NCI-H82 treated with DMSO at 0.1 percent for 48 hours (cell line): Measurements from ENCODE around the gene SYMPK.
"Not testable (repeated sequence)": the region's sequence is repeated elsewhere in the genome, so short reads cannot be mapped to it uniquely, and the experiment has no call there.

ENCODE experiments used
- DNase-seq: peaks from one replicate; lab custom pipeline; 2025; ENCODE audit not compliant: unreplicated experiment; lab: John Stamatoyannopoulos, UW

Gene SYMPK

GRCh38 chr19:45862564-45863334 lies at the start of gene SYMPK:
Gene SYMPK, minus strand, starts transcription at chr19:45863147. Its CDS starts 8,652 bp downstream, at chr19:45854495.
- peak; percentile 96 for DNase-seq

GRCh38 chr19:45911291-45911690 lies 48.3 kb upstream of the SYMPK start:
- DNase-seq = no peak

DNA sequence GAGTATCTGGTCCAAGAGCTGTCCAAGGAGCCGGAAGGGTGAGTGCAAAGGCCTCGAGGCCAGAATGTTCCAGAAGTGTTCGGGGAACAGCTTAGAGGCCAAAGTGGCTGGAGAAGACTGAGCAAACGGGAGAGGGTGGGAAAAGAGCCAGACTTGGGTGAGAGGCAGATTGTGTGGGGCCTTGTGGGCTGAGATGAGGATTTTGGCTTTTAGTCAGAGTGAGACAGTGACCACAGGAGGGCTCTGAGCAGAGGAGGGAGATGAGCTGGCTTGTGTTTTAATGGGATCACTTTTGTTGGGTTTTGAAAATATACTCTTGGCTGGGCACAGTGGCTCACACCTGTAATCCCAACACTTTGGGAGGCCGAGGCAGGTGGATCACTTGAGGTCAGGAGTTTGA lies 46.0 kb upstream of the SYMPK start:
- no peak for DNase-seq

DNA sequence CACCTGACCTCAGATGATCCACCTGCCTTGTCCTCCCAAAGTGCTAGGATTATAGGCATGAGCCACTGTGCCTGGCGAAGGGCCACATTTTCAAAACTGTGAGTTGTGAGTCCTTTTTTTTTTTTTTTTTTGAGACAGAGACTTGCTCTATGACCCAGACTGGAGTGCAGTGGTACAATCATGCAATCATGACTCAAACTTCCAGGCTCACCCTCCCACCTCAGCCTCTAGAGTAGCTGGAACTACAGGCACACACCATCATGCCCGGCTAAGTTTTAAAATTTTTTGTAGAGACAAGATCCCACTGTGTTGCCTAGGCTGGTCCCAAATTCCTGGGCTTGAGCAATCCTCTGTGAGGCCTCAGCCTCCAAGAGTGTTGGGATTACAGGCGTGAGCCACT lies 43.3 kb upstream of the SYMPK start:
- no peak for DNase-seq

DNA sequence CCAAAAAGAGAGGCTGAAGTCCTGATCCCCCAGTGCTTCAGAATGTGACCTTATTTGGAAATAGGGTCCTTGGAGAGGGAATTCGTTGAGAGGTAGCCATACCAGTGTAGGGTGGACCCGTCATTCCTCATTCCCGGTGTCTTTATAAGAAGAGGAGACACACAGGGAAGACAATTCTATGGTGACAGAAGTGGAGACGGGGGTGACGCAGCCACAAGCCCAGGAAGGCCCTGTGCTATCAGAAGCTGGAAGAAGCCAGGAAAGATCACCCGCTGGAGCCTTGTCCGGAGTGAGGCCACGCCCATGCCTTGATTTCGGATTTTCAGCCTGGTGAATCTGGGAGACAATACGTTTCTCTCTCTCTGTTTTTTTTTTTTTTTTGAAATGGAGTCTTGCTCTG lies 42.1 kb upstream of the SYMPK start:
- no peak for DNase-seq

GRCh38 chr19:45902651-45903625 lies 40.0 kb upstream of the SYMPK start:
- DNase-seq = peak; percentile 88

GRCh38 chr19:45901912-45902650 lies 39.1 kb upstream of the SYMPK start, which contains the start of gene MYPOP:
Gene MYPOP, minus strand, starts transcription at chr19:45902613. Its CDS starts 840 bp downstream, at chr19:45901773.
- DNase-seq = peak; percentile 12

- DNase-seq = no peak
Measured at GRCh38 chr19:45901432-45901911, 38.5 kb upstream of the SYMPK start.

DNA sequence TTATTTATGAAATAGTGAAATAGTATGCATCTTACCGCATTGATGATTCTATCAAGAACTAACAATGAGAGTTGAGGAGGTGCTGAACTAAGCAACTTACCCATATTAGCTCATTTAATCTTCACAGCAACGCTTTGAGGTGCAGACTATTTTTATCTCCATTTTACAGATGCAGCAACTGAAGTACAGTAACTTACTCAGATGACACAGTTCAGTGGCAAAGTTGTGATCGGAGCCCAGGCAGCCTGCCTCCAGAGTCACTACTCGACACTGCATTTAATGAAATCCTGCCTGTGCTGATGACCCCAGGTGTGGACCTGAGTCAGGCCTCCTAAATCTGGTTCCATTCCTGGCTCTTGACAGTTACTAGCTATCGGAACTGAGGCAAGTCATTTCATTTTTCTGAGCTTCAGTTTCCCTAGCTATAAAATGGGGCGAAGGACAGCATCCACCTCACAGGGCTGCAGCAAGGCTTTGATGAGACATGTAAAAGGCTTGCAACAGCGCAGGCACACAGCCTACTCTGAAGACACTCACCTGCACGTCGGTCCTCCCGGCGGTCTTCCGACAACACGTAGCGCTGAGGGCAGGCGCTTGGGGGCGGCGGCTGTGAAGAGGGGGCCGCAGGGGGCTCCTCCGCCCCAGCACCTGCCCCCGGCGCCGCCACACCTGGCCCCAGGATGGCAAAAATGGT lies 37.9 kb upstream of the SYMPK start:
- DNase-seq = no peak

- DNase-seq = no peak
Measured at GRCh38 chr19:45899919-45900589, 37.1 kb upstream of the SYMPK start.

DNA sequence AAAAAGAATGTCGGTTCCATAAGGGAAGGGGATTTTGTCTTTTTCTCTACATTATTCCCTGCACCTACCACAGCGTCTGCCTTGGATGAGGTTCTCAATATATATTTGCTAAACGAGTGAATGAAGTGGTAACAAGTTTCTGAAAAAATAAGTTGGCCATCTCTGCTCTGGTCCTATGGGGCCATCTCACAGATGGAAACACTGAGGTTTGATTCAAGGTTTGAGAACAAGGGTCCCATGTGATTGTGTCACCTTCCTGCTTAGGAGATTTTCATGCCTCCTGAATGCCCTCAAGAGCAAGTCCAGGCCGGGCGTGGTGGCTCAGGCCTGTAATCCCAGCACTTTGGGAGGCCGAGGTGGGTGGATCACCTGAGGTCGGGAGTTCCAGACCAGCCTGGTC lies 36.3 kb upstream of the SYMPK start:
- no peak for DNase-seq

DNA sequence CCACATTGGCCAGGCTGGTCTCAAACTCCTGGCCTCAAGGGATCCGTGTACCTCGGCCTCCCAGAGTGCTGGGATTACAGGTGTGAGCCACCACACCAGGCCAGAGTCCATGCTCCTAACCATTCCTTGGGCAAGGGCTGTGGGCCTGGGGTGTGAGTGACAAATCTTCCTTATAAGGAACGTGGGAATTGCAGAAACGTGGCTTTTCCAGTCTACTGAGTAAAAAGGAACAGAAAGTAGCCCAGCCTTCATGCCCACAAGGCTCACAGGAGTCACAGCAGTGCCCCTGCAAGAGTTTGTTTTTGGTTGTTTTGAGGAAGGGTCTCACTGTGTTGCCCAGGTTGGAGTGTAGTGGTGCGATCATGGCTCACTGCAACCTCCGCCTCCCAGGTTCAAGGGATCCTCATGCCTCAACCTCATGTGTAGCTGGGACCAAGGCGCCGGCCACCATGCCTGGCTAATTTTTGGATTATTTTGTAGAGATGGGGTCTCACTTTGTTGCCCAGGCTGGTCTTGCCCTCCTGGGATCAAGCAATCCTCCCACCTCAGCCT lies 34.4 kb upstream of the SYMPK start:
- DNase-seq = no peak

DNA sequence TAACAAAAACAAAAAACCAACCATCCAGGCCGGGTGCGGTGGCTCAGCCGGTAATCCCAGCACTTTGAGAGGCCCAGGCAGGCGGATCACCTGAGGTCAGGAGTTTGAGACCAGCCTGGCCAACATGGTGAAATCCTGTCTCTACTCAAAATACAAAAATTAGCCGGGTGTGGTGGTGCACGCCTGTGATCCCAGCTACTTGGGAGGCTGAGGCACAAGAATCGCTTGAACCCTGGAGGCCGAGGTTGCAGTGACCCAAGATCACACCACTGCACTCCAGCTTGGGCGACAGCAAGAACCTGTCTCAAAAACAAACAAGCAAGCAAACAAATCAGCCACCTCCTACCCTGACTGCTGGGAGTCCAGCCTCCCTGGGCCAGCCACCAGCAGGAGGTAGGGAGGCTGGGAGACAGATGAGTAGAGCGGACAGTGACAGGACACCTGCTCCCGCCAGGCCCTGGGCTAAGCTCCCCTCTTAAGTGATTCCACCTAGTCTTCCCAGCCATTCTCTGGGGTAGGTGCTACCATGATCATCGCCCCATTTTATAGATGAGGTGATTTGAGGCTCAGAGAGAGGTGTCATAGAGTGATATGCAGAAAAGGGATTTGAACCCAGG lies 33.1 kb upstream of the SYMPK start:
- DNase-seq = not testable (repeated sequence)

- no peak for DNase-seq
Measured at GRCh38 chr19:45895519-45895972, 32.6 kb upstream of the SYMPK start.

DNA sequence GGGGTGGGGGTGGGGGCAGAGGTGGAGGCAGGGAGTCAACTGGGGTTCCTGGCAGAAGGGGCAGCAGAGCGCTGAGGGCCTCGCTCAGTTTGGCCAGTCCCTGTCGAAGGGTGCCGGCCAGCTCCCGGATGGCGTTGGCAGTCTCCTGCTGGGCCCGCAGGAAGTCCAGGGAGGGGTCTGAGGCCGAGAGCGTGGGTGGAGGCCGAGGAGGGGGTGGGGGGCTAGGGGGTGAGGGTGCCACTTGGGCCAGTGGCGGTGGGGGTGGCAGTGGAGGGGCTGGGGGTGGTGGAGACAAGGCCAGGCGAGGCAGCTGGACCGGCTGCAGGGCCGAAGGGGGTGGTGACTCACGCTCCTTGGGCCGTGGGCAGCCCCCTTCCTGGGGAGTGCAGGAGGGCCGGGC lies 27.9 kb upstream of the SYMPK start:
- no peak for DNase-seq

- DNase-seq = no peak
Measured at GRCh38 chr19:45889210-45889885, 26.4 kb upstream of the SYMPK start.

DNA sequence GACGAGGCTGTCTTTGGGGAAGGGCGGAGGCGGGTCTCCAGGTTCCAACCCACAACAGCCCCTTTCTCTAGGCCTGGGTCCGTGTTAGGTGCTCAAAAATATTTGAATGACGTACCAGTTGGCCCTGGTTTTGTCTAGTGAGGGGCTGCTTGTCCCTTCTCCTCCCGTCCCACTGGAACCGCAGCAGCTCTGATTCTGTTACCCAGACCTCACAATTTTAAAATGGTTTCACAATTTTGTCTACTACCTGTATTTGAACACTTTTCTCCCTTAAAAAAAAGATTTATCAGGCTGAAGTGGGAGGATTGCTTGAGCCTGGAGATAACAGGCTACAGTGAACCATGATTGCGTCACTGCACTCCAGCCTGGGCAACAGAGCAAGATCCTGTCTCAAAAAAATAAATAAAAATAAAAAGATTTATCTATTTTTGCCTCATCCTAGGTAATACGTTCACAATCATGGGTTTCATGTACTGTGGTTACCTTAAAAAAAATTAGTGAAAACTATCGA lies 24.3 kb upstream of the SYMPK start:
- no peak for DNase-seq
